ENCODE measurements around the gene CCL17.
"Not testable (repeated sequence)": the region's sequence is repeated elsewhere in the genome, so short reads cannot be mapped to it uniquely, and the experiment has no call there.

The CCL17 gene

DNA sequence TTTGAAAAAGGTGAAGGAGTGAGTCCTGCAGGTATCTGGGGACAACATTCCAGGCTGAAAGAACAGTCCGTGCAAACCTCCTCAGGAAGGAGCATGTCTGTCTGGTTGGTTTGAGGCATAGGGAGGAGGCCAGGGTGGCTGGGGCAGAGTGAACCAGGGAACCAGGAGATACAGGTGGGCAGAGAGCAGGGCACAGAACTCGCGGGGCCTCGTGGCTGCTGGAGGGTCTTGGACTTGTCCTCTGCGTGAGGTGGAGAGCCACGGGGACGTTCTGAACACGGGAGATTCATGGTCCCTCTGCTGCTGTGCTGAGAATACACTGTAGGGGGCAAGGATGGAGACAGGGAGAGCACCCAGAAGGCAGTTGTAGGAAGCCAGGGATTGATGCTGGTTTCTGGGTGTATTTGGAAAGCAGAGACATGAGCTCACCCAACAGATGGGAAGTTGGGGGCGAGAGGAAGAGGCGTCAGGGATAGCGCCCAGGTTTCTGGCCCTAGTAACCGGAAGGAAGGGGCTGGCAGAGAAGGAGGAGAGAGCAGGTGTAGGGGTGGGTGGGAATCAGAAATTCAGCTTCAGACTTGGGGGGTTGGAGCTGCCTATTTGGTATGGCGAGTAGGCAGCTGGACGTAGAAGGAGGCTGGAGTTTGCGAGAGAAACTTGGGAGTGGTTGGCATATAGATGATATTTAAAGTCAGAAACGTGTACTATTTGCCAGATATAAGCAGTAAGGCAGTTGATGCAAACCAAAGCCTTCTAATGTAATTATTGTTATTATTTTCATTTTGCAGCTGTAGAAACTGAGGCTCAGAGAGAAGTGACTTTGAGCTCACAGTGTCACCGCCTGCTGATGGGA, at the start of gene CCL17:
Gene CCL17, plus strand, starts transcription at position 803 of the 853 bp plus-strand sequence. CDS start 9,166 bp downstream, outside the sequence.
- DNase-seq = no peak

- DNase-seq = no peak
Measured at GRCh38 chr16:57355898-57356414, 48.6 kb upstream of the CCL17 start.

GRCh38 chr16:57356547-57356946, 48.0 kb upstream of the CCL17 start:
- DNase-seq = no peak

GRCh38 chr16:57357330-57358085, 47.1 kb upstream of the CCL17 start:
- no peak for DNase-seq

GRCh38 chr16:57358086-57358420, 46.5 kb upstream of the CCL17 start:
- DNase-seq = no peak

GRCh38 chr16:57358527-57359095, 46.0 kb upstream of the CCL17 start, which contains the start of gene CCL22:
Gene CCL22, plus strand, starts transcription at chr16:57358783. Its CDS starts 34 bp downstream, at chr16:57358817.
- no peak for DNase-seq

DNA sequence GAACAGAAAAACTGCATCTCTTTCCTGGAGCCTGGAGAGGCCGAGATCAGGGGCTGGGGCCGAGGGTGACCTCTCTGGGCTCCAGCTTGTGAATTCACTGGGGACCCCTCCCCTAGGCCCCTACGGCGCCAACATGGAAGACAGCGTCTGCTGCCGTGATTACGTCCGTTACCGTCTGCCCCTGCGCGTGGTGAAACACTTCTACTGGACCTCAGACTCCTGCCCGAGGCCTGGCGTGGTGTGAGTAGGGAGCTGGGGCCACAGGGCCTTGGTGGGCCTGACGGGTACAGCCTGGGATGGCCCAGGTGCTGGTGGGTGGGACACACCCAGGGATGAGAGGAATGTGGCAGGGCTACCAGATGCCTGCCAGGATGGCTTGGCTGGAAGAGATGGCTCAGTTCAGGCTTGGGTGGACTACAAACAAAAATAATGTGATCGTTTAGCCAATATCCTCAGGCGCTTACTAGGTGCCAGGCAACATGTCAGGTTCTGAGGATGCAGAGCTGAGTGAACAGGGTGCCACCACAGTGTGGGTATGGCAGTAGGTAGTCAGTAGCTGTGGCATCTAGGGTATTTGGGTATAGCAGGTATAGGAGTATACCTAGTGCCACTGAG, 44.1 kb upstream of the CCL17 start:
- DNase-seq = no peak

DNA sequence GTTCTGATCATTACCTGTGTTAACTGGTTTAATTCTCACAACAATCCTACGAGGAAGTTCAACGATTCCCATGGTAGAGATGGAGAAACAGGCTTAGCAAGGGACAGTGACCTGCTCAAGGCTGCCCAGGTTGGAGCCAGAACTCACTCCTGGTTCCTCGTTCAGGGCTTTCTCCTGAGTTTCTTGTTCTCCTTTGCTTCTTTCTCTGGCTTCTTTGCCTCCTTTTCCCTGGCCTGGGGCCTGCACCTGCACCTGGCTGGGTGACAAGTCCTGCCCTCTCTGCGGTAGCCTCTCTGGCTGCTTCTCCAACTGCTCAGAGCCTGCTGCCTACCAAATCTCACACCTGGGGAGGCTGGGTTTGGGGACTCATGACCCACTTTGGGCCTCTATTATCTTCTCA, 43.2 kb upstream of the CCL17 start:
- DNase-seq = no peak

DNA sequence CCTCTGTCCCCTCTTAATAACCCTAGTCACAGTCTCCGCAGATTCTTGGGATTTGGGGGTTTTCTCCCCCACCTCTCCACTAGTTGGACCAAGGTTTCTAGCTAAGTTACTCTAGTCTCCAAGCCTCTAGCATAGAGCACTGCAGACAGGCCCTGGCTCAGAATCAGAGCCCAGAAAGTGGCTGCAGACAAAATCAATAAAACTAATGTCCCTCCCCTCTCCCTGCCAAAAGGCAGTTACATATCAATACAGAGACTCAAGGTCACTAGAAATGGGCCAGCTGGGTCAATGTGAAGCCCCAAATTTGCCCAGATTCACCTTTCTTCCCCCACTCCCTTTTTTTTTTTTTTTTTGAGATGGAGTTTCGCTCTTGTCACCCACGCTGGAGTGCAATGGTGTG, 40.4 kb upstream of the CCL17 start:
- DNase-seq = no peak

DNA sequence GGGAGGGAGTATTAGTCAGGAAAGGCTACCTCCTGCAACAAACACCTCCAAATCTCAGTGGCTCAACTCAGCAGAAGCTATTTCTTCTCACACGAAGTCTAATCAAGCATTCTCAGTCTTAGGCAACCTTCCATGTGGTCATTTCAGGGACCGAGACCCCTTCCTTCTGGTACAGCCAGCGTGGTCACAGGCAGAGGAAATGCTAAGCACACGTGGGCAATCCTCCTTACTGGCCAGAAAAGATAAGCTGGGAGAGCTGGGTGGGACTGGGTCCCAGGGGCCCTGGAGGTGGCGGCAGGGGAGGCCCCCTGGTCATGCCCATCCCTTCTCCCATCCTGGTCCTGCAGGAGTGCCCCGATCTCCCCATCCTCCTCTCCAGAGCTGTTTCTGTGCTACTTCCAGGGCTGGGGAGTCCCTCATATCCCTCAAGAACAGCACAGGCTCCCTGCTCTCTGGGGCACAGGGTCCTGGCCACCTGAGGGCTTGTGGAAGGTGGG, 38.0 kb upstream of the CCL17 start:
- DNase-seq = no peak

DNA sequence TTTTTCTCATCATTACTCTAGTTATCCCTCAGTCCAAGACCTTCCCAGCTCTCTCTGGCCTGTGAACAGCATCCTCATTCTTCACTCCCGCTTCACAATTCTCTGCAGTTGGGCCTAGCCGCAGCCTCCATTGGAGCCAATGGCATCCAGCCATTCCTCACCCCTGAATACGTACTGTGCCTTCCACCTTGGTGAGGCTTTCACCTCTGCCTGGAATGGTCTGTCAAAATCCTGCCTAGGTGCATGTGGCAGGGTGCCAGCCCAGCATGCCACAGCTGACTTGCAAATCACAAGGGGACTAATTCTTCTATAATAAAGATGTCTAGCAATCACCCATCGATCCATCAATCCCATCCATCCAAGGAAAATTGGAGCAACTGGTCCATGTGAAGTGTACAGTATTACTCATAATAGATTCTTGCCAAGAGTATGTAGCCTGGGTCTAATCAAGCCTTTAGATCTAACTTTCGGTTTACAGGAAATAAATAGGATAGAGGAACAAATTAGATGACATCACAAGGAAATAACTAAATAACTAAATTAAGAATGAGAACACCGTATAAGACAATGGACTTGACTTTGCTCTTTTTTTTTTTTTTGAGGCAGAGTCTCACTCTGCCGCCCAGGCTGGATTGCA, 37.3 kb upstream of the CCL17 start:
- DNase-seq = no peak

DNA sequence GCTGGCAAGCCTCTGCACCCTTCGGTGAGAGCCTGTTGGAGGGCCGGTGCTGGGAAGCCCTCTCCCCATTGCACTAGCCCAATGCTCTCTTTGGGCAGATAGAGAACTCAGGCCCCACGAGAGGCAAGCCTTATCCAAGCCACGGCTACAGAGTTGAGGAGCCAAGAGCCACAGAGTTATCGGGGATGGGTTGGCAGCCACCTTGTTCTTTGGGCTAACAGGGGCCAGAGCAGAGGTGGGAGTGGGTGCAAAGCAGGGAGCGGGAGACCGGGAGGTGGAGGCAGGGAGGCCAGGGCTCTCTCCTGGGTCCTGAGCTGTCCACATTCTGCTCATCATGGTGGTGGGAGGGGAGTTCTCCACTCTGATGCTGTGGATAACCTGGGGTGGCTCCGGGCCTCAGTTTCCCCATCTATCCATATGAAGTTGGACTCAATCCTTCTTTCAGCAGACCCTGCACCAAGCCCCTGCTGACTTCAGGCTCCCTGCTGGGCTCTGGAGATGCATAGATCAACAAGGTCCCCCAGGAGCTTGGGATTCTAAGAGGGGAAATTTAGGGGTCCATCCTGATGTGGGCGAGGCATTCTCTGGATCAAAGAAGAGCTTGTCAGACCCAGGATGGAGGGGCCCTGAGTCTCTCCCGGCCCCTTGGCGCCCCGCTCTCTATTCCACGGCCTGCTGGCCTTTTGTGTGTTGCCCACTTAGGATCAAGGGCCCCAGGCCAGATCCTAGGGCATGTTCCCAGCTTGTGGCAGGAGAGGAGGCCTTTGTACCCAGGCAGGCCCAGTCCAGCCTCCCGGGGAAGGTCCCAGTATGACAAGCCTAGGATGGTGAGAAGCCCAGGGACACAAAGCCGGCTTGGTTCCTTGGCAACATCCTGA, 32.8 kb upstream of the CCL17 start:
- no peak for DNase-seq

DNA sequence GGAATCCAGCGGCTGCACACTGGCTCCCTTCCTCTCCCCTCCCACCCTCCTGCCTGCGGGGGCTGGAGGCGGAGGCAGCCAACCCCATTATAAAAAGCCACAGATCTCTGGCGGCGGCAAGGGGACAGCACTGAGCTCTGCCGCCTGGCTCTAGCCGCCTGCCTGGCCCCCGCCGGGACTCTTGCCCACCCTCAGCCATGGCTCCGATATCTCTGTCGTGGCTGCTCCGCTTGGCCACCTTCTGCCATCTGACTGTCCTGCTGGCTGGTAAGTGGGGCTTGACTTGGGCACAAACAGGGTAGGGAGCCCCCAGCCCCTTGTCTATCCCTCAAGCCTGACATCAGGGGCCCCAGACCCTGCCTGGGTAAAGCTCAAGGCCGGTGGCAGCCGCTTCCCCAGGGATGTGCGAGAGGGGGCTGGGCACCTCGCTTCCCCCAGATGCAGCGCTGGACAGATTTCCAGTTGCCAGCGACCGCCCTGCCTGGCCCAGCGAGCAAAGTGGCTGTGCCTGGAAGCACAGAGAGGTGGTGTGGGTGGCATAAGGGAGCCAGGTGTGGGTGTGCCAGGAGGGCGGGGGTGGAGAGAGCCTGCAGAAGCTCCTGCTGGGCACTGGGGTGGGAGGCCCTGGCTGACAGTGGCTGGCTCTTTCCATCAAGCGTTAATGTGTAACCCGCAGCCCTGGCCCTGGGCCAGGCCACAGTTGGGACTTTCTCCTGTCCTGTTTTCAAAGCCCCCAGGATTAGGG, 32.0 kb upstream of the CCL17 start, which contains the start of gene CX3CL1:
Gene CX3CL1, plus strand, starts transcription at position 119 of the 745 bp plus-strand sequence. Its CDS starts 79 bp downstream, at position 198.
- DNase-seq = no peak

DNA sequence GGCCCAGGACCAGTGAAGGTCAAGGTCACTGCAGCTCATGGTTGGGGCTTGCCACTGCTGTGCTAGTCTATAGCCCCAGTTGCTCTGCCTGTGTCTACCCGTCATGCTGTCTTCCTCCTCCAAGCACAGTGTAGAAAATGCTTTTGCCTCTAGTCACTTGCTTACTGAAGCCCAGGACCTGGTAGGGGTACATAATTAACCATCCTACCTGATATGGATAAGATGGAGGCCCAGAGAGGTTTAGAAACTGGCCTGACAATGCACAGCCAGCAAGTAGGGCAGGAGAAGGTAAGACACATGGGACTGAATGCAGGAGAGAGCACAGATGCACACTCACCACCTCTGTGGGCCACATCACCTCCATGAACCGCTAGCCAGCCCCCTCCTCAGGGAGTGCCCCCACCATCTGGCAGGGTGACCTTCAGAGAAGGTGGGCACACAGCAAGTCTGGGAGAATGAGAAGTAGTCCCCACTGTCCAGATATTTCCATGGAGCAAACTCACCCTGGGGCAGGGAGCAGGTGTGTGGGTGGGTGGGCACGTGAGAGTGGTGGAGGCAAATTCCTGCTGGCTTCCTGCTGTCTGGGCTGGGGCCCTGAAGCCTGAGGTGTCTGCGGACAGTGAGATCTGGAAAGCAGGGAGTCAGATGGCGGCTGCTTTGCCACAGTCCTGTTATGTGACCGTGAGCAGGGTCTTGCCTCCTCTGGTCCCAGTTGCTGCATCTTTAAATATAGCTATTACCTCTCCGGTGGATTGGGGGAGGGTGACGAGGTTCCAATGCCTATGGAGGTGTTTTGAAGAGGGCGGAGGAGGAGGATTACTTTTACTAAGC, 31.2 kb upstream of the CCL17 start:
- no peak for DNase-seq

DNA sequence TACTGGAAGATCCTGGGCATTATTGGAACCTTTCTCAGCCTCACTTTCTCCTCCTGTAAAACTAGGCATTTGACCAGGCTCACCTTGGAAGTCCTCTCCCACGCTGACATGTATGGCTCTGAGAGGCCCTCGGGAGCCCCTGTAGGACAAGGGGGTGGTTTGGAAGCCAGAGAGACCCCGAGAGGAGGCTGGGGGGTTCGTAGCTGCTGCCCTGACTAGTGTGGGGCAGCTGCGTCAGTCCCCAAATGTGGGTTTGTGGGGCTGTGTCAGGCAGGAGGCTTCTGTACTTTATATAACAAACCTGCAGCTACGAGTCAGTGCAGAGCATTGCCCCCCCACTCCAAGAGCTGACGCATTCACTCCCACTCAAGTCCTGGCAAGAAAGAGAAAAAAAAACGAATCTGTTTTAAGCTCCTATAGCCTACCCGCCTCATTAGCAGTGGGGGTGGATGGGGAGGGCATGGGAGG, 30.5 kb upstream of the CCL17 start:
- no peak for DNase-seq

DNA sequence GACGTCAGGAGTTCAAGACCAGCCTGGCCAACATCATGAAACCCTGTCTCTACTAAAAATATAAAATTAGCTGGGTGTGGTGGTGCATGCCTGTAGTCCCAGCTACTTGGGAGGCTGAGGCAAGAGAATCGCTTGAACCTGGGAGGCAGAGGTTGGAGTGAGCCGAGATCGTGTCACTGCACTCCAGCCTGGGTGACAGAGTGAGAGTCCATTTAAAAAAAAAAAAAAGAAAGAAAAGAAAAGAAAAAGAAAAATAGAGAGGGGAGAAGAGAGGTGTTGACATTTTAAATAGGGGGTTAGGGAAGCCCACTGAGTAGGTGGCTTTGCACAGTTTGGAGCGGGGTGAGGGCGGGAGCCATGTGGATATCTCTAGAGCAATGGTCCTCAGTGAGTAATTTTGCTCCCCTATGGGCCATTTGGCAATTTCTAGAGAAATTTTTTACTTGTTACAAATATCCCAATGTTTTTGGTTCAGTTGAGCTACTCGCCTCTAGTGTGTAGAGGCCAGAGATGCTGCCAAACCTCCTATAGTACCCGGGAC, 29.6 kb upstream of the CCL17 start:
- DNase-seq = not testable (repeated sequence)

DNA sequence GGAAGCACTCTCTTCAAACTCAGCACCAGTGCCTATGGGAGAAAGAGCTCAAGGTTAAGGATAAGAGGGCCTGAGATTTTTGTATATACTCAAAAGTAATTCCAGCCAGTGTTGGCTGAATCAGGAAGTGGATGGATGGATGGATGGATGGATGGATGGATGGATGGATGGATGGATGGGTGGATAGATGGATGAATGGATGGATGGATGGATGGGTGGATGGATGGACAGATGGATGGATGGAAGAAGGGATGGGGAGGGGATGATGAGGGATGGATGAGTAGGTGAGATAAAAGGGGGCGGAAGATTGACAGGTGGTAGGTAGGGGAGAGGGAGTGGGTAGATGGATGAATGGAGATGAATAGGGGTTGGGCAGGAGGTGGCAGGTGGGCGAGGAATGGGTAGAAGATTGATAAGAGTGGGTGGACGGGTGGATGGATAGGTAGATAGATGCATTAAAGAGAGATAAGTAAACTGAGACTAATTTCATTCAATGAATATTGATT, 28.2 kb upstream of the CCL17 start:
- no peak for DNase-seq

DNA sequence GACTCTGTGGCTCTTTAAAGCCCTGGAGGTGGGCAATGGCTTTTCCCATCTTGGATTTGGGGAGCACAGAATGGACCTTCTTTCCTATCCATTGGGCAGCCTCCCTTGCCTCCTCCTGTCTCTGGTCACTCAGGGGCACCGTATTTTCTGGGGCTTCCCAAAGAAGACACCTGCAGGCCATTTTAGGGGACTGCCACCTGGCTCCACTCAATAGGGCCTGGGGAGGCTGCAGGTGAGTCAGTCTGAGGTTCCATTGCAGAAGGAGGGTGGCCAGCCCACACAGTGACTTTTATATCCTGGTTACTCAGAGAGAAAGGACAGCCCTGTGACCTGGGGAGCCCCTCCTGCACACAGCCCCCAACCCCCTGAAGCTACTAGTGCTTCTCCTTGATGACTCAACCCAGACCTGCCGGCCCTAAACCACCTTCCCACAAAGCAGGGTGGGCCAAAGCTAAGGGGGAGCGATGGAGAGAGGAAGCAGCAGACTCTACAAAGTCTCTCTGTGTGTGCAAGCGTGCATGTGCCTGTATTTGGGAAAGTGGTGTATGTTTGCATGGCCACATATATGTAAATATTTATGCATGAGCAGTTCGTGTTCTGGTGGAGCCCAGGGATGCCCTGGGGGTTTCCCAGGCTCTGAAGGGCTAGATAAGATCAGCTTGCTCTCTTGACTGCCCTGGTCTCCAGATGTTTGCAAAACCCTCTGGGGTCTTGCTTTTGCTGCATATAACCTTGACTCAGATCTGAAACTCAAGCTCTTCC, 27.3 kb upstream of the CCL17 start:
- DNase-seq = no peak
